HepG2 (cell line): ENCODE data around the gene RECK. TPM values are rescaled to one million over a fixed set of nuclear protein-coding genes. Genes with fewer than 3 reads are reported as not detected.

Source experiments
- AHR ChIP-seq: IDR thresholded peaks from 2 replicates; pipeline ENCODE4 v1.6.1; 2018; ENCODE audit warnings: missing genetic modification reagents, missing compliant biosample characterization
- CEBPG ChIP-seq: IDR thresholded peaks from 2 replicates; pipeline ENCODE4 v1.6.1; 2016
- ERF ChIP-seq: IDR thresholded peaks from 2 replicates; pipeline ENCODE4 v1.6.1; 2018; ENCODE audit warnings: missing biosample characterization, missing genetic modification reagents
- HIVEP1 ChIP-seq: sonication (generic); formaldehyde crosslinking; IDR thresholded peaks from 2 replicates; pipeline ENCODE4 v1.4.0; 2020; ENCODE audit warnings: mild to moderate bottlenecking, missing genetic modification reagents
- HOXA3 ChIP-seq: sonication (generic); formaldehyde crosslinking; IDR thresholded peaks from 2 replicates; pipeline ENCODE4 v1.5.0; 2020; ENCODE audit warnings: missing genetic modification reagents
- IRF2 ChIP-seq: IDR thresholded peaks from 2 replicates; pipeline ENCODE4 v1.6.1; 2018; ENCODE audit warnings: missing genetic modification reagents, missing compliant biosample characterization
- JARID2 ChIP-seq: sonication (generic); formaldehyde crosslinking; IDR thresholded peaks from 2 replicates; pipeline ENCODE4 v1.8.1; 2023; ENCODE audit warnings: missing genetic modification reagents, inconsistent platforms; ENCODE audit not compliant: insufficient replicate concordance
- MAZ ChIP-seq, 2 experiments: sonication (generic) in 1 of 2; formaldehyde crosslinking in 1 of 2; IDR thresholded peaks; 2 replicates each; pipeline versions ENCODE4 v1.5.0 to v1.6.1; 2012 to 2020; ENCODE audit warnings: low read depth in 2 of 2, mild to moderate bottlenecking in 2 of 2, borderline replicate concordance in 1 of 2, improper control_type of control experiment in 1 of 2, low read length in 1 of 2, missing genetic modification reagents in 1 of 2, moderate library complexity in 1 of 2
- MYC ChIP-seq: sonication (generic); formaldehyde crosslinking; IDR thresholded peaks from 2 replicates; pipeline ENCODE4 v1.9.0; 2021; ENCODE audit warnings: missing genetic modification reagents, borderline replicate concordance
- MZF1 ChIP-seq: sonication (generic); formaldehyde crosslinking; IDR thresholded peaks from 2 replicates; pipeline ENCODE4 v1.8.1; 2023; ENCODE audit warnings: mild to moderate bottlenecking, missing genetic modification reagents, borderline replicate concordance
- NFKB2 ChIP-seq: sonication (generic); formaldehyde crosslinking; IDR thresholded peaks from 2 replicates; pipeline ENCODE4 v1.4.0; 2020; ENCODE audit warnings: missing genetic modification reagents, borderline replicate concordance
- PHF5A ChIP-seq: IDR thresholded peaks from one replicate; pipeline ENCODE4 v1.6.1; 2018; ENCODE audit warnings: low read depth, missing genetic modification reagents; ENCODE audit not compliant: unreplicated experiment
- PHF8 ChIP-seq: sonication (generic); formaldehyde crosslinking; IDR thresholded peaks from 2 replicates; pipeline ENCODE4 v1.5.0; 2020; ENCODE audit warnings: missing genetic modification reagents
- RAD21 ChIP-seq: fragments of 450-650 bp; formaldehyde crosslinking; IDR thresholded peaks from 2 replicates; pipeline ENCODE4 v1.5.0; 2020; ENCODE audit warnings: mild to moderate bottlenecking
- RXRB ChIP-seq: IDR thresholded peaks from 2 replicates; pipeline ENCODE4 v1.6.1; 2016; ENCODE audit warnings: borderline replicate concordance, missing genetic modification reagents, missing compliant biosample characterization
- SMARCE1 ChIP-seq: fragments of 450-650 bp; IDR thresholded peaks from 2 replicates; pipeline ENCODE4 v1.6.1; 2017; ENCODE audit warnings: borderline replicate concordance
- SP1 ChIP-seq, 2 experiments: fragments of 450-650 bp in 1 of 2; sonication (generic) in 1 of 2; formaldehyde crosslinking in 1 of 2; IDR thresholded peaks; 2 replicates each; pipeline versions ENCODE4 v1.4.0 to v1.6.1; 2016 to 2020; ENCODE audit warnings: missing genetic modification reagents in 1 of 2
- SP5 ChIP-seq: IDR thresholded peaks from 2 replicates; pipeline ENCODE4 v1.6.1; 2016; ENCODE audit warnings: low read depth, borderline replicate concordance
- ZBTB14 ChIP-seq: sonication (generic); formaldehyde crosslinking; IDR thresholded peaks from 2 replicates; pipeline ENCODE4 v1.4.0; 2020; ENCODE audit warnings: missing genetic modification reagents
- ZFX ChIP-seq: sonication (generic); formaldehyde crosslinking; IDR thresholded peaks from 2 replicates; pipeline ENCODE4 v1.4.0; 2020; ENCODE audit warnings: mild to moderate bottlenecking, low read depth, missing genetic modification reagents, moderate library complexity
- ZNF230 ChIP-seq: sonication (generic); formaldehyde crosslinking; IDR thresholded peaks from 2 replicates; pipeline ENCODE4 v1.4.0; 2020; ENCODE audit warnings: mild to moderate bottlenecking, missing genetic modification reagents
- ZNF510 ChIP-seq: sonication (generic); formaldehyde crosslinking; IDR thresholded peaks from 2 replicates; pipeline ENCODE4 v1.4.0; 2020; ENCODE audit warnings: low read depth, mild to moderate bottlenecking, missing genetic modification reagents
- ZNF547 ChIP-seq: sonication (generic); formaldehyde crosslinking; IDR thresholded peaks from 2 replicates; pipeline ENCODE4 v1.5.1; 2020; ENCODE audit warnings: mild to moderate bottlenecking, missing genetic modification reagents
- ZNF737 ChIP-seq: sonication (generic); formaldehyde crosslinking; IDR thresholded peaks from 2 replicates; pipeline ENCODE4 v1.5.0; 2020; ENCODE audit warnings: missing genetic modification reagents, mild to moderate bottlenecking, borderline replicate concordance
- polyA plus RNA-seq, 8 experiments: library from polyadenylated mRNA; depleted of rRNA in 3 of 8; stranded (reverse) in 7 of 8; unstranded in 1 of 8; fragments of >200 nt; fragmentation: Illumina TruSeq in 4 of 8; extraction: Trizol in 4 of 8; gene quantifications; 2 replicates each; pipeline versions ENCODE4 v1.2.1 to v1.2.3, GENCODE V29; 2011 to 2016; ENCODE audit warnings: low read depth in 4 of 8, missing spikeins in 1 of 8, mixed read lengths in 1 of 8; ENCODE audit not compliant: insufficient read depth in 1 of 8
- total RNA-seq, 5 experiments: library from RNA; depleted of rRNA; stranded (reverse); fragments of >200 nt; fragmentation: Illumina TruSeq; extraction: Trizol; gene quantifications; 2 replicates each; pipeline ENCODE4 v1.2.3, GENCODE V29; 2016; ENCODE audit warnings: low read depth in 1 of 5
- TF ChIP-seq, protein P1 (sequence below): sonication (generic); formaldehyde crosslinking; IDR thresholded peaks from 2 replicates; pipeline ENCODE4 v1.4.0; 2020; ENCODE audit warnings: missing genetic modification reagents, borderline replicate concordance
- TF ChIP-seq, protein P2 (sequence below): sonication (generic); formaldehyde crosslinking; IDR thresholded peaks from 2 replicates; pipeline ENCODE4 v1.8.1; 2023; ENCODE audit warnings: mild to moderate bottlenecking, missing genetic modification reagents

The RECK gene
- total and polyA plus RNA-seq, 2 of the 13 experiments (the other 11 are each of a cell fraction or from before 2014, with no cell fraction given), result 3.1 to 4.8 TPM

DNA sequence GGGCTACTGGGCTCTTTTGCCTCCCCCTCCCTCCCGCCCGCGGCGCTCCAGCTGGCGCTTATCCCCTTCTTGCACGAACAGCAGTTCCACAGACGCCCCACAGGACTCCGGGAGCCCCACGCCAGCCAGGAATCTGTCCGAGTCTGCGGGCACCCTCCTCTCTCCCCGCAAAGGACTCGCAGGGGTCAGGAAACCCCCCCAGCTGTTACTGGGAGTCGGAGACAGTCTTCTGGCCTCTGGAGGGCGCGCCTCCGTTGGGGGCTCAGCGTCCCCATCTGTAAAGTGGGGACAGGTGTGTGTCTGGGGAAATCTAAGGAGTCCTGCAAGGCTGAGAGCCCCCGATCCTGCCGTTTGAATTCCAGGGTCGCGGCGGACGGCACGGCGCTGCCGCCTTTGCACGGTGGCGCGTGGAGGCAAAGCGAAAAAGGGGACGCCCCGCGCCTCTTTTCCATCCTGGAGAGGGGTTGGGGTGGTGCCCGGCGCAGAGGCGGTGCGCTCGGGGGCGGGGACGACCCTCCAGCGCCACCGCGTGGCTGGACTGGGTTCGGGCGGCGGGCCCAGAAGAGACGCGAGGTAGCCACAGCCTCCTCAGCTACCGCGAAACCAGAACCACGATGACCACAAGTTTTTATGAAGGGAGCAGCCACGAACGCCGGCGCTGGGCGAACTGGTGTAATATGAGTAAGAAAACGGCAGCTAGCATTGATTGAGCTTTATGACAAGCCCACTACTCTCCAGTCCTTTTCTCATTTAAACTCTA lies 129.6 kb downstream of the RECK start (continued):
- TF ChIP-seq, protein P1, sequence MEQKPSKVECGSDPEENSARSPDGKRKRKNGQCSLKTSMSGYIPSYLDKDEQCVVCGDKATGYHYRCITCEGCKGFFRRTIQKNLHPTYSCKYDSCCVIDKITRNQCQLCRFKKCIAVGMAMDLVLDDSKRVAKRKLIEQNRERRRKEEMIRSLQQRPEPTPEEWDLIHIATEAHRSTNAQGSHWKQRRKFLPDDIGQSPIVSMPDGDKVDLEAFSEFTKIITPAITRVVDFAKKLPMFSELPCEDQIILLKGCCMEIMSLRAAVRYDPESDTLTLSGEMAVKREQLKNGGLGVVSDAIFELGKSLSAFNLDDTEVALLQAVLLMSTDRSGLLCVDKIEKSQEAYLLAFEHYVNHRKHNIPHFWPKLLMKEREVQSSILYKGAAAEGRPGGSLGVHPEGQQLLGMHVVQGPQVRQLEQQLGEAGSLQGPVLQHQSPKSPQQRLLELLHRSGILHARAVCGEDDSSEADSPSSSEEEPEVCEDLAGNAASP (CRISPR knock-in tag), result 0 out of 2 replicates have a peak, but pooled peaks have one; percentile 38
- TF ChIP-seq ZNF230 (peak; percentile 45; the same call in 1 of the 2 replicates), ZNF510 (CRISPR knock-in tag) (no peak), HOXA3 (CRISPR knock-in tag) (0 out of 2 replicates have a peak, but pooled peaks have one; percentile 35), PHF5A (CRISPR knock-in tag) (peak; percentile 42), NFKB2 (CRISPR knock-in tag) (peak; percentile 31; the same call in 1 of the 2 replicates), ZFX (peak; percentile 34; the same call in 1 of the 2 replicates), MAZ (IDR thresholded peaks at IDR 0.05; ENCODE audit: borderline replicate concordance, low read depth, low read length) (no peak), MAZ (CRISPR knock-in tag; IDR thresholded peaks at IDR 0.05; ENCODE audit: low read depth) (0 out of 2 replicates have a peak, but pooled peaks have one; percentile 39), ZNF547 (peak; percentile 68; the same call in 1 of the 2 replicates), AHR (CRISPR knock-in tag) (no peak), MZF1 (CRISPR knock-in tag) (no peak), MYC (peak; percentile 67; the same call in 1 of the 2 replicates), IRF2 (CRISPR knock-in tag) (0 out of 2 replicates have a peak, but pooled peaks have one; percentile 45), SP5 (CRISPR knock-in tag) (0 out of 2 replicates have a peak, but pooled peaks have one; percentile 35), CEBPG (CRISPR knock-in tag) (0 out of 2 replicates have a peak, but pooled peaks have one; percentile 9), ZBTB14 (CRISPR knock-in tag) (no peak), JARID2 (CRISPR knock-in tag) (peak; percentile 70), PHF8 (CRISPR knock-in tag) (no peak), ZNF737 (CRISPR knock-in tag) (no peak), SMARCE1 (no peak), RAD21 (CRISPR knock-in tag) (peak; percentile 93), HIVEP1 (CRISPR knock-in tag) (0 out of 2 replicates have a peak, but pooled peaks have one; percentile 31), ERF (CRISPR knock-in tag) (0 out of 2 replicates have a peak, but pooled peaks have one; percentile 44), RXRB (0 out of 2 replicates have a peak, but pooled peaks have one; percentile 31), SP1 (IDR thresholded peaks at IDR 0.05) (no peak), SP1 (CRISPR knock-in tag; IDR thresholded peaks at IDR 0.05) (0 out of 2 replicates have a peak, but pooled peaks have one; percentile 34)
- TF ChIP-seq, protein P2, sequence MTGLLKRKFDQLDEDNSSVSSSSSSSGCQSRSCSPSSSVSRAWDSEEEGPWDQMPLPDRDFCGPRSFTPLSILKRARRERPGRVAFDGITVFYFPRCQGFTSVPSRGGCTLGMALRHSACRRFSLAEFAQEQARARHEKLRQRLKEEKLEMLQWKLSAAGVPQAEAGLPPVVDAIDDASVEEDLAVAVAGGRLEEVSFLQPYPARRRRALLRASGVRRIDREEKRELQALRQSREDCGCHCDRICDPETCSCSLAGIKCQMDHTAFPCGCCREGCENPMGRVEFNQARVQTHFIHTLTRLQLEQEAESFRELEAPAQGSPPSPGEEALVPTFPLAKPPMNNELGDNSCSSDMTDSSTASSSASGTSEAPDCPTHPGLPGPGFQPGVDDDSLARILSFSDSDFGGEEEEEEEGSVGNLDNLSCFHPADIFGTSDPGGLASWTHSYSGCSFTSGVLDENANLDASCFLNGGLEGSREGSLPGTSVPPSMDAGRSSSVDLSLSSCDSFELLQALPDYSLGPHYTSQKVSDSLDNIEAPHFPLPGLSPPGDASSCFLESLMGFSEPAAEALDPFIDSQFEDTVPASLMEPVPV (CRISPR knock-in tag), result peak; percentile 46; the same call in 1 of the 2 replicates
